Uterus (tissue), 4 donors: Measurements from ENCODE around the gene KCNMA1. TPM values are rescaled to one million over a fixed set of nuclear protein-coding genes. Genes with fewer than 3 reads are reported as not detected.

Experiments
- DNase-seq, 2 donors: peaks; one replicate each; pipeline ENCODE4 v3.0.0-alpha.2; 2019 to 2020
- H3K27ac ChIP-seq, 2 donors: fragments of 200-600 bp; sonication (generic); 1 replicate in 1 of 2; 2 replicates in 1 of 2; pipeline ENCODE4 v1.5.1; 2016 to 2018
- H3K27me3 ChIP-seq, 2 donors: fragments of 200-600 bp; sonication (generic); one replicate each; pipeline ENCODE4 v1.5.1; 2018 to 2019; ENCODE audit warnings: control low read depth in 1 of 2
- H3K36me3 ChIP-seq, 2 donors: fragments of 200-600 bp; sonication (generic); one replicate each; pipeline ENCODE4 v1.5.1; 2019; ENCODE audit warnings: control low read depth in 1 of 2
- H3K4me1 ChIP-seq, 2 donors: fragments of 200-600 bp; sonication (generic); one replicate each; pipeline ENCODE4 v1.5.1; 2018 to 2019; ENCODE audit warnings: control low read depth in 1 of 2
- H3K4me3 ChIP-seq, 2 donors: fragments of 200-600 bp; sonication (generic); 1 replicate in 1 of 2; 2 replicates in 1 of 2; pipeline ENCODE4 v1.5.1; 2018 to 2019; ENCODE audit warnings: mild to moderate bottlenecking in 1 of 2
- H3K9me3 ChIP-seq, 2 donors: fragments of 200-600 bp; sonication (generic); one replicate each; pipeline ENCODE4 v1.5.1; 2019; ENCODE audit warnings: control low read depth in 1 of 2
- CTCF ChIP-seq, 4 experiments: fragments of 200-600 bp in 2 of 4; fragments of 450-650 bp in 2 of 4; sonication (generic) in 2 of 4; IDR thresholded peaks; one replicate each; pipeline ENCODE4 v1.5.1; 2016 to 2019; ENCODE audit warnings: antibody characterized with exemption in 4 of 4, mild to moderate bottlenecking in 2 of 4, moderate library complexity in 1 of 4
- POLR2A ChIP-seq, 2 donors: fragments of 450-650 bp; IDR thresholded peaks; one replicate each; pipeline ENCODE4 v1.6.1; 2016; ENCODE audit warnings: antibody characterized with exemption in 2 of 2, mild to moderate bottlenecking in 1 of 2, moderate library complexity in 1 of 2
- intact Hi-C: fragments of 100-400 bp; cut with DNase I; formaldehyde crosslinking; loops from one replicate; pipeline ENCODE4 v1.15.1; 2023; ENCODE audit warnings: low total_unique reads
- total RNA-seq, 4 donors: library from RNA; depleted of rRNA in 3 of 4; stranded (reverse); fragments of >200 nt in 3 of 4; gene quantifications; one replicate each; pipeline versions ENCODE4 v1.1.0 to v1.2.4, GENCODE V29; 2014 to 2023
- donor health status: DM: yes; HTN: yes; CAD: no.

The KCNMA1 gene
- total RNA-seq, 4 donors from 2014 or later: 86.2 to 236 (median 164) TPM

DNA sequence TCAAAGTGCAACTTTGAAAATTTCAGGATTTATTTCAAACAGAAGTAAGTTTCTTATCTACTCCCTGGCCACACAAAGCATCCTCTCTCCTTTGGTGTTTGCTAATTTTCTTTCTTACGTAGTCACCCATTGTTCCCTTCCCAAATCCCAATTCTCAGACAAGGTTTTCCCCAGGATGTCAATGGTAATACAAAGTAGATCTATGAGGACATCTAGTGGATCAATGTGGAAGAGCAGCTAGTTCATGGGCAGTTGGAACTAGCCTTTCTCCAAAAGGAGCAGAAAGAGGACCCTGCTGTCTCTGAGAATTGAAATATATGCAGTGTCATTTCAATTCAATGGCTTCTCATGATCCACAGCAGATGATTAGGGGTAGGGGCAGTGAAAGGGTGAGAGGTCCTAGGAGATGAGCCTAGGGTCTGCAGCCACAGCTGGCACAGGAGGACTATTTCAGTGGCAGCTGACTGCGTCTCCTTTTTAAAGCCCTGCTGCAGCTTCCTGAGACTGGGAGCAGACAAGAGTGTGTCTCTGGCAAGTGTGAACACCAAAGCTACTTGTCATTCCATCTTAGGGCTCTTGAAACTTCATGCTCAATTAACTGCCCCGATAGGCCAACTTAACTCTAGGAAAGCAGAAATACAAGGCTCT, 632.6 kb downstream of the KCNMA1 start:
- Histone ChIP-seq H3K27ac (no peak overlapping the region), H3K4me3 (no peak overlapping the region), H3K36me3 (no peaks in the 10 kb centered on the region), H3K4me1 (no peaks in the 10 kb centered on the region), H3K27me3 (no peaks in the 10 kb centered on the region), H3K9me3 (no peaks in the 10 kb centered on the region)
- no peak for TF ChIP-seq POLR2A (IDR thresholded peaks at IDR 0.05)
- peak; percentile 80 to 86 (median 82) for TF ChIP-seq CTCF (IDR thresholded peaks at IDR 0.05)
- intact Hi-C loops: no loop called here
- DNase-seq: peak in 1 of 2 donors; percentile 30

- no peak for TF ChIP-seq POLR2A (IDR thresholded peaks at IDR 0.05)
- Histone ChIP-seq H3K27me3 (no peaks in the 10 kb centered on the region), H3K9me3 (no peaks in the 10 kb centered on the region), H3K4me1 (no peaks in the 10 kb centered on the region), H3K27ac (no peak overlapping the region), H3K36me3 (no peaks in the 10 kb centered on the region), H3K4me3 (no peak overlapping the region)
- intact Hi-C loops: no loop called here
- no peak for DNase-seq
Observed at GRCh38 chr10:77002872-77003271, 634.7 kb downstream of the KCNMA1 start.

- intact Hi-C loops: no loop called here
- TF ChIP-seq CTCF (IDR thresholded peaks at IDR 0.05) (no peak), POLR2A (IDR thresholded peaks at IDR 0.05) (no peak)
- H3K4me1 ChIP-seq: no peaks in the 10 kb centered on the region
- DNase-seq: no peak
- no peaks in the 10 kb centered on the region for H3K36me3 ChIP-seq
- no peaks in the 10 kb centered on the region for H3K27me3 ChIP-seq
- H3K27ac ChIP-seq: no peak overlapping the region
- H3K4me3 ChIP-seq: no peak overlapping the region
- no peaks in the 10 kb centered on the region for H3K9me3 ChIP-seq
Observed at GRCh38 chr10:77001206-77001605, 636.4 kb downstream of the KCNMA1 start.

- no peak for DNase-seq
- TF ChIP-seq POLR2A (IDR thresholded peaks at IDR 0.05) (no peak), CTCF (IDR thresholded peaks at IDR 0.05) (no peak)
- H3K27ac ChIP-seq: no peak overlapping the region
- H3K9me3 ChIP-seq: no peaks in the 10 kb centered on the region
- H3K4me3 ChIP-seq: no peak overlapping the region
- H3K4me1 ChIP-seq: no peaks in the 10 kb centered on the region
- no peaks in the 10 kb centered on the region for H3K36me3 ChIP-seq
- H3K27me3 ChIP-seq: no peaks in the 10 kb centered on the region
- intact Hi-C loops: no loop called here
Observed at GRCh38 chr10:76998451-76998850, 639.2 kb downstream of the KCNMA1 start.

DNA sequence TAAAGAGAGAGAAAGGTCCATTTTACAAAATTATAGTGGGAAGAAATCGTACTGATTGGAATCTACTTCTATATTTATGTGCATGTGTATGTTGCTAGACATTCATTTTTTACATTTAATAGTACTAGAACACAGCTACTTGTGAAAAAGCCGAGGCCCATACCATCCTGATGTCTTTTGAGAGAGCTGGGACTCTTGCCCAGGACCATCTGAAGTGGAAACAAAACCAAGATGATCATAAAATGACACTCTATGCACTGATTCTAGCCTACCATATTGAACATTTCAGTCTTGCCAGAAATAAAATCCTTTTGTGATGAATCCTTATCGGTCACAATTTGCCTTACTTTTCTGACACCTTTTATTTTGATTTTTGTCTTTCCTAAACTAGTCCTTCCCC, 640.0 kb downstream of the KCNMA1 start:
- Histone ChIP-seq H3K27ac (no peak overlapping the region), H3K4me3 (no peak overlapping the region), H3K9me3 (no peaks in the 10 kb centered on the region), H3K4me1 (peaks cover 0 to 4% of the 10 kb centered on the region in 2 donors), H3K36me3 (no peaks in the 10 kb centered on the region), H3K27me3 (no peaks in the 10 kb centered on the region)
- no peak for TF ChIP-seq POLR2A (IDR thresholded peaks at IDR 0.05)
- TF ChIP-seq CTCF (IDR thresholded peaks at IDR 0.05): no peak
- intact Hi-C loops: no loop called here
- DNase-seq: no peak

DNA sequence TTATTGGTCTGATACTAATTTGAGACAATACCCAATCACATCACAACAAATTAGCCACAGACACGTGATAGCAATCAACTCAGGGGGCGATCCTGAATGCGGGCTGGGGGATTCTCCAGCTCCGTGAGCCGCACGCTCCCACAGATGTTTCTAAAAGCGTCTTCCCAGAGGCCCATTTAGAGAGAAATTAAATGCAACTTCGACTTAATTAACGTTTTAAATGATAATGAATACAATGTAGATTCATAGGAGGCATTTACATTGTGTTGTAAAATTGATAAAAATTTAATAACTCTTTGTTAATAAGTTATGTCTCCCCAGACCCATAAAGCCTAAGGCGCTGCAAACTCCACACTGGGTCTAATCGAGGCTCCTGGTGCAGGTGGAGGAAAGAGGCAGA, 642.6 kb downstream of the KCNMA1 start:
- no peaks in the 10 kb centered on the region for H3K9me3 ChIP-seq
- no peak for DNase-seq
- H3K27ac ChIP-seq: no peak overlapping the region
- no peak overlapping the region for H3K4me3 ChIP-seq
- no peaks in the 10 kb centered on the region for H3K36me3 ChIP-seq
- no peak for TF ChIP-seq CTCF (IDR thresholded peaks at IDR 0.05)
- TF ChIP-seq POLR2A (IDR thresholded peaks at IDR 0.05): no peak
- peaks cover 4% of the 10 kb centered on the region in 2 donors for H3K4me1 ChIP-seq
- intact Hi-C loops: no loop called here
- H3K27me3 ChIP-seq: no peaks in the 10 kb centered on the region
